NCI-H187 treated with DMSO at 0.1 percent for 48 hours (cell line): ENCODE measurements around the gene GFY.
"Not testable (repeated sequence)": the region's sequence is repeated elsewhere in the genome, so short reads cannot be mapped to it uniquely, and the experiment has no call there.

Source experiments
- DNase-seq: peaks from one replicate; lab custom pipeline; 2025; lab: John Stamatoyannopoulos, UW

Gene GFY

DNA sequence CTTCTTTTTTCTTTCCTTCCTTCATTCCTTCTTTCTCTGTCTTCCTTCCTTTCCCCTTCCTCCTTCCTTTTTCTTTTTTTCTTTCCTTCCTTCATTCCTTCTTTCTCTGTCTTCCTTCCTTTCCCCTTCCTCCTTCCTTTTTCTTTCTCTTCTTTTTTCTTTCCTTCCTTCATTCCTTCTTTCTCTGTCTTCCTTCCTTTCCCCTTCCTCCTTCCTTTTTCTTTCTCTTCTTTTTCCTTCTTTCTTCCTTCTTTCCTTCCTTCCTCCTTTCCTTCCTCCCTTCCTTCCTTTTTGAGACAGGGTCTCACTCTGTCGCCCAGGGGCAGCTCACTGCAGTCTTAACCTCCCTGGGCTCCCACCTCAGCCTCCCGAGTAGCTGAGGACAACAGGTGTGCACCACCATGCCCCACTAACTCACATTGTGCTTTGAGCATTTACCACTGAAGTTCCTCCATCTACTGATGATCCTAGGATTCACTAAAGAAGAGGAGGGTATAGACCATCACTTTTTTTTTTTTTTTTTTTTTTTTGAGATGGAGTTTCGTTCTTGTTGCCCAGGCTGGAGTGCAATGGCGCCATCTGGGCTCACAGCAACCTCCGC, 19.0 kb downstream of the GFY start:
- DNase-seq, result not testable (repeated sequence)

DNA sequence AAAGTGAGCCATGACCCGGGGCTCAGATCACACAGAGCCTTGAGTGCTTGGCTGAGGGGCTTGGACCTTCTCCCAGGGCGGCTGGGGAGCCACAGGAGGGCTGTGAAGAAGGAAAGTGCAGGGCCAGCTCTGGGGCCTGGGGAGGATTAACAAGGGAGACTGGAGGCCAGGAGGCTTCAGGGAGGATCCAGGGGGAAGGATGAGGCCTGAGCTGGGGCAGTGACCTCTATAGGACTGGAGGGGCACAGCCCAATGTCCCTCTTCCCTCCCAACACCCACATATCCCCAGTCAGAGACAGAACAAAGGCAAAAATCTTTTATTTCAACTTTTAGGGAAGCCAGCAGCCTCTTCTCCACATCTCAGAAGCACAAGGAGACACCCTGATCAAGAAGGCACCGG, 20.8 kb downstream of the GFY start:
- DNase-seq, result no peak

DNA sequence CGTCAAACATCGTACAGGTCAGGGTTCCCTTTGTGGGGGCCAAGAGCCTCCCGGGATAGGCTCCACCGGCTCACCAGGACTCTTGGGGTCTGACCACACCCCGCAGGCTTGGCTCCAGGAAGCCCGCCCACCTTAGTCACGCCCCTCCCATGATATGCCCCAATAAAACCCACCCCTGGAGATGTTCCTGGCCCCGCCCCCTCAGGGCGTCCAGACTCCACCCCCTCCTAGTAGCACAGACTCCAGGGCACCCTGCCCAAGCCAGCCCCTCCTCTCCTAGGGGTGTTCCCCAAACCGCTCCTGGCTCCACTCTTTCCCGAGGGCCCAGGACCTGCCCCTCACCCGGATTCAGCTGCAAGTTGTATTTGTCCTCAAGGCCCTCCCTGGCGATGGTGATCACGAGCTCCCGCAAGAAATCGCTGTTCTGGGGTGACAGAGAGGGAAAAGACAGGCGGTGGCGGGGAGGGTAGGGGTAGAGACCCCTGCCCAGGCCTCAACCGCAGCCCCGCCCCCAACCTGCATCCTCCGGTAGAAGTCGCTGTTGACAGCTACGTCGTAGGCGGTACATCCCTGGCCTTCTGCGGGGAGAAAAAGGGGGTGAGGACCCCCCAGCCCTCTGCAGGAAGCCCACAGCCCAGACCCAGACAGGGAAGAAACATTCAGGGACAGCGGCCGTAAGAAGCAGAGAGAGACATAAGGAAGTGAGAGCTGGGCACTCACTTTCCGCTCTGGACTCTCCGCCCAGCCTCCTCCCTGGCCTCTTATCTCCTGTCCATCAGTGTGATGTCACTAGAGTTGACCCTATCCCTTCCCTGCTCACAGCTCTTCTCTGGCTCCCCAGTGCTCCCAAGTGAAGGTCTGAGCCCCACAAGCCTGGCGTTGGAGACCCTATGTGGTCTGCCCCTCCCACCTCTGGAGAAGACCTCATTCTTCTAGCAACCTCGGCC, 22.6 kb downstream of the GFY start:
- no peak for DNase-seq

DNA sequence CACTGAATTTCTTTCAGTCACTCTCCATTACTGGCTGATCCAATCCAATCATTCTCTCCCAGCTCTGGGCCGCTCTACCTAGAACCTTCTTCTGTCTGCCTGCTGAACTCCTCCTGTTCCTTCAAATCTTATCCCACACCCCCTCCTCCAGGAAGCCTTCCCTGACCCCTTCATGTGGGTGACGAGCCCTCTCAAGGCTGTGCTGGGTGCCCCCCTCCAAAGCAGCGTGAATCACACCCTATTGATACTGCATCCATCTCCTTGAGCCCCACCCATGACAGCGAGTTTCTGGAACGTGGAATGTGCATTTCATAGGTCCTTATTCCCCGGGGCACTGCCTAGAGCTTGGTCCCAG, 23.2 kb downstream of the GFY start:
- DNase-seq, result no peak

DNA sequence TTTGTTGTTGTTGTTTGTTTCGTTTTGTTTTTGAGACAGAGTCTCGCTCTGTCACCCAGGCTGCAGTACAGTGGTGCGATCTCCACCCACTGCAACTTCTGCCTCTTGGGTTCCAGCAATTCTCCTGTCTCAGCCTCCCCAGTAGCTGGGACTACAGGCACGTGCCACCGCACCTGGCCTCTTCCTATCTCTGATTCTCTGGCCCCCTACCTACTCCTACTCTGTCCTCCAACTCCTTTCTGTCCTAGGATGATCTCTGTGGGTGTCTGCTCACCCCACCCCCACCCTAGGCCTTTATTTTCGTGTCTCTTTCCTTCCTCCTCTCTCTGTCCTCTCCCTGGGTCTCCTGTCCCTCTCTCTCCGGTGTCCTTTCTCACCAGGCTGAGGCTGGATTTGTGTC, 25.2 kb downstream of the GFY start:
- no peak for DNase-seq

DNA sequence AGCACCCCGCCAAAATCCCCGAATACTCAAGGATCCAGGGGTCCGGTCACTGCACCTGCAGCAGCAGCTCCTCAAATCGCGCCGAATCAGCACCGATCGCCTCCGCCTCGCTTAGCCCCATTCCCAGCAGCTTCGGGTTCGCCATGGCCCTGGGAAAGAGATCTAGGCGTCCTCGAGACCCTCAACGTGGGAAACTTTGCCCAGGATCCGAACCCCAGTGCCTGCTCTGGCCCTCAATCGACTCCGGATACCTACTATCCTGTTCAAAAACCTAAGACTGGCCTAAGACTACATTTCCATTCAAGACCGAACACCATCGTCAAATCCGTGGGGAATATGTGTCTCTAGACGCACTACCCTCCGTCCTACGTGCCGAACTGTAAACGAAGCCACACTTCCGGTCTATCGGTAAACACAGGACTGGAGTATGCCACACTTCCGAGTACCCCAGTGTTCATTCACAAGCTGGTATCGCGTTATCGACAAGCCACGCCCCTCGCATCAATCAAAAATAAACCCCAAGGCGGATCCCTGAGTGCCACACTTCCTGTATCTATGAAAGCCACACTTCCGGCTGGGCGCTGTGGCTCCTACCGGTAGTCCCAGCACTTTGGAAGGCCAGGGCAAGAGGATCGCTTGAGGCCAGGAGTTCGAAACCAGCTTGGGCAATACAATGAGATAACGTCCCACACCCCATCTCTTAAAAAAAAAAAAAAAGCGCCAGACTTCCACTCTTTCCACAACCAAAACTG, 26.4 kb downstream of the GFY start, which contains the start of gene PIH1D1:
TSS of gene PIH1D1 (minus strand) at position 385 of the 752 bp plus-strand sequence. CDS start at position 145, 240 bp downstream.
- peak; percentile 98 for DNase-seq

DNA sequence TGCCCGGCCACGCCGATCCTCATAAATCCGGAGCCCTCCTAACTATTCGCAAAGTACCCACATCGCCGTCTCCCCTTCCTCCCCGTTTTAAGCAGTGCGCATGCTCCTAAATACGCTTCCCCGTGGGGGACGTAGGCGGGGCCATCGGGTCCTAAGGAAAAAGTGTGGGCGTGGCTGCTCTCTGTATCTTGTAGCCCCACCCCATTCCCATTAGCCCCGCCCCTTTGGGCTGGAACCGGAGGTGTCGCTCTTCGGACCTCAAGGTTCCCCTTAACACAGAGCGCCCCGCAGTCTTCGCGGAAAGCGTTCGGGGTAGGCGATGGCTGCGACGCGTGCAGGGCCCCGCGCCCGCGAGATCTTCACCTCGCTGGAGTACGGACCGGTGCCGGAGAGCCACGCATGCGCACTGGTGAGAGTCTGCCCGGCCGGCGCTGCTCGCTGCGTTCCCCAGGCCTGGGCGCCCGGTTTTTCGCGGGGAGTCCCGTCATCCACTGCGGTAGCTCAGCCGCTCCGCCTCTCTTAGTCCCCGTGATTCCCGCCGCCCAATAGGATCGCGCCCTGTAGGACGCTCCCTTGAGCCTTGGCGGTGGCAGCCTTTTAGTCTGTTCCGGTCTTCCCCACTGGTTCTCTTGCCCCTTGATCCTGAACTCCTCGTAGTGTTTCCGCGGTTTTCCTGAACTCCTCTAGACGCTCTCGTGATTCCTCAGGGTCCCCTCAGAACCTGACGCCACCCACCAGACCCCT, 28.0 kb downstream of the GFY start, which contains the start of gene ALDH16A1:
TSS of gene ALDH16A1 (plus strand) at position 213 of the 744 bp plus-strand sequence. CDS start at position 320, 107 bp downstream.
- peak; percentile 94 for DNase-seq

DNA sequence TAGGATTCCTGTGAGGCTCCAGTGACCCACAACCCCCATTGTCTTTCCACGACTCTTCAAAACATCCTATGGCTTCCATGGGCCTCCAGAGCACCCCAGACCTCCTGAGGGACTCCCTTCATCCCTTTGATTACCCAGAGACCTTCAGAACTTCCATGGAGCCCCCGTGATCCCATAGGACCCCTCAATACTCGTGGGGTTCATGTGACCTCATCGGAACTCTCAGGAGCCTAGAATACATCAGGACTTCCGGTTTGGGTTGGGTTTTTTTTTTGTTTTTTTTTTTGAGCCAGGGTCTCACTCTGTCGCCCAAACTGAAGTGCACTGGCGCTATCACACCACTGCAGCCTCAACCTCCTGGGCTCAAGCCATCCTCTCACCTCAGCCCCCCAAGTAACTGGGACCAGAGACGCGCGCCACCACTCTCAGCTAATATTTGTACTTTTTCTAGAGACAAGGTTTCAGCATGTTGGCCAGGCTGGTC, 28.6 kb downstream of the GFY start:
- DNase-seq, result no peak

DNA sequence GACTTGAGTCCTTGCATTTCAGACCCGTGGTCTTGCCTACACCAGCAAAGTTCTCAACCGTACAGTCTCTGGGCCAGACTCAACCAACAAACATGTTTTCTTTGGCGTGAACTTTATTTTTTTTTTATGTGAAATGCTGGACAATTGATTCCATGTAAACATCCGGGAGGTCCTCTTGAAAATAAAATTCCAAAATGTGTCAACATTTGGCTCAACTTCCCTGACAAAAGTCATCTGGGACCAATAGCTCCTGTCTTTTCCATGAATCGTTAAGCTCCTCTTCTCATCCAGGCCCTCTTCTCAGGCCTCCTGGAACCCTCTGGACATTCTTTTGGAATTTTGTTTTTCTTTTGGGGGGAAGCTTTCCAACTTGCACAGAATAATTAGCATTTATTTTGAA, 30.6 kb downstream of the GFY start:
- no peak for DNase-seq

DNA sequence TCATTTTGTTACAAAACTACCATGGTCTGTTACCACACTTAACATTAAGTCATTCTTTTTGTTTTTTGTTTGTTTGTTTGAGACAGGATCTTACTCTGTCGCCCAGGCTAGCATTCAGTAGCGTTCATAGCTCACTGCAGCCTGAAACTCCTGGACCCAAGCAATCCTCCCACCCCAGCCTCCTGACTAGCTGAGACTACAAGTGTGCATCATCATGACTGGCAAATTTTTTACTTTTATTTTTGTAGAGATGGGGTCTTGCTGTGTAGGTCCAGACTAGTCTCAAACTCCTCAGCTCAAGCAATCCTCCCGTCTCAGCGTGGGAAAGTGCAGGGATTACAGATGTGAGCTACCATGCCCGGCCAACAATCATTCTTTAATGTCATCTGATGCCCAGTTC, 31.1 kb downstream of the GFY start:
- DNase-seq, result no peak

DNA sequence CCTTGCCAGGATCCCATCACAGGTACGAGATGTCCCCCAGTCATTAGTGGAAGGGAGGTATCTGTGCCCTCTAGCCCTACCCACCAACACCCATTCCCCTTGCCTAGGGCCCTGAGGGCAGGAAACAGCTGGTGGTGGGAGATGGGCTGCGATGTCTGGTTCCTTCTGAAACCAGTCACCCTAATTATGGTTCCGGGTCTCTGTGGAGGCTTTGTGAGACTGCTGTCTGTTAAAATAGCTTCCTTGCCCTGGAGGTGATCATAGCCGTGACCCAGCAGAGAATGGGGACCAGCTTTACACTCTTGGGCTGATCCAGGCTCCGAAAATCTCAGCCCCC, 33.3 kb downstream of the GFY start:
- DNase-seq, result no peak

DNA sequence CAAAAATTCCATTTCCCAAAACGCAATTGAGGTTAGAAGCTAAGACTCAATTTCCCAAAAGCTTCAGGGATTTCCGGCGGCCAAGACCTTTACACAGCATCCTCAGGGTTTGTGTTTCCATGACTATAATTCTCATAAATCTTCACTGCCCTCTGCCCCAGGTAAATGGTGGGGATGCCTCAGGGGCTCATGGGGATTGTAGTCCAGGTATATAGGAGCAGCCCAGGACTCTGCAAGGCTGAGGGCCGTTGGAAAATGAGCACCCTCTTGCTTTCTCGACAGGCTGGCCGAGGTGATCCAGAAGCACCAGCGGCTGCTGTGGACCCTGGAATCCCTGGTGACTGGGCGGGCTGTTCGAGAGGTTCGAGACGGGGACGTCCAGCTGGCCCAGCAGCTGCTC, 34.2 kb downstream of the GFY start:
- DNase-seq, result no peak

DNA sequence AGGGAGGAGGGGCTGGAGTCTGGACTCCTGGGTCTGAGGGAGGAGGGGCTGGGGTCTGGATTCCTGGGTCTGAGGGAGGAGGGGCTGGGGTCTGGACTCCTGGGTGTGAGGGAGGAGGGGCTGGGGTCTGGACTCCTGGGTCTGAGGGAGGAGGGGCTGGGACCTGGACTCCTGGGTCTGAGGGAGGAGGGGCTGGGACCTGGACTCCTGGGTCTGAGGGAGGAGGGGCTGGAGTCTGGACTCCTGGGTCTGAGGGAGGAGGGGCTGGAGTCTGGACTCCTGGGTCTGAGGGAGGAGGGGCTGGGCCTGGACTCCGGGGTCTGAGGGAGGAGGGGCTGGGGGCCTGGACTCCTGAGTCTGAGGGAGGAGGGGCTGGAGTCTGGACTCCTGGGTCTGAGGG, 35.9 kb downstream of the GFY start:
- not testable (repeated sequence) for DNase-seq

DNA sequence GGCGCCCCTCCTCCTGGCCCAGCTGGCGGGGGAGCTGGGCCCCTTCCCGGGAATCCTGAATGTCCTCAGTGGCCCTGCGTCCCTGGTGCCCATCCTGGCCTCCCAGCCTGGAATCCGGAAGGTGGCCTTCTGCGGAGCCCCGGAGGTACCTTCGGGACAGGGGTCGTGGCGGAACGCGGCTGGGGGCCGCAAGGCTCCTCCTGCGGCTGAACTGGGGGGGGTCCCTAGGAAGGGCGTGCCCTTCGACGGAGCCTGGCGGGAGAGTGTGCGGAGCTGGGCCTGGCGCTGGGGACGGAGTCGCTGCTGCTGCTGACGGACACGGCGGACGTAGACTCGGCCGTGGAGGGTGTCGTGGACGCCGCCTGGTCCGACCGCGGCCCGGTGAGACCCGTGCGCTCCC, 36.5 kb downstream of the GFY start:
- no peak for DNase-seq

DNA sequence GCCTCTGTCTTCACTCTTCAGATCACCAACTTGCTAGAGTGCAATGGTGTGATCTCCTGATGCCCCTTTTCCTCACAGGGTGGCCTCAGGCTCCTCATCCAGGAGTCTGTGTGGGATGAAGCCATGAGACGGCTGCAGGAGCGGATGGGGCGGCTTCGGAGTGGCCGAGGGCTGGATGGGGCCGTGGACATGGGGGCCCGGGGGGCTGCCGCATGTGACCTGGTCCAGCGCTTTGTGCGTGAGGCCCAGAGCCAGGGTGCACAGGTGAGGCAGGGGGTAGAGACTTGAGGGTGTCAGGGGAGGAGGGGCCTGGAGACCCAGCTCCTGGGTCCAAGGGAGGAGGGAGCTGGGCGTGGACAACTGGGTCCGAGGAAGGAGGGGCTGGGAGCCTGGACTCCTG, 37.3 kb downstream of the GFY start:
- no peak for DNase-seq

DNA sequence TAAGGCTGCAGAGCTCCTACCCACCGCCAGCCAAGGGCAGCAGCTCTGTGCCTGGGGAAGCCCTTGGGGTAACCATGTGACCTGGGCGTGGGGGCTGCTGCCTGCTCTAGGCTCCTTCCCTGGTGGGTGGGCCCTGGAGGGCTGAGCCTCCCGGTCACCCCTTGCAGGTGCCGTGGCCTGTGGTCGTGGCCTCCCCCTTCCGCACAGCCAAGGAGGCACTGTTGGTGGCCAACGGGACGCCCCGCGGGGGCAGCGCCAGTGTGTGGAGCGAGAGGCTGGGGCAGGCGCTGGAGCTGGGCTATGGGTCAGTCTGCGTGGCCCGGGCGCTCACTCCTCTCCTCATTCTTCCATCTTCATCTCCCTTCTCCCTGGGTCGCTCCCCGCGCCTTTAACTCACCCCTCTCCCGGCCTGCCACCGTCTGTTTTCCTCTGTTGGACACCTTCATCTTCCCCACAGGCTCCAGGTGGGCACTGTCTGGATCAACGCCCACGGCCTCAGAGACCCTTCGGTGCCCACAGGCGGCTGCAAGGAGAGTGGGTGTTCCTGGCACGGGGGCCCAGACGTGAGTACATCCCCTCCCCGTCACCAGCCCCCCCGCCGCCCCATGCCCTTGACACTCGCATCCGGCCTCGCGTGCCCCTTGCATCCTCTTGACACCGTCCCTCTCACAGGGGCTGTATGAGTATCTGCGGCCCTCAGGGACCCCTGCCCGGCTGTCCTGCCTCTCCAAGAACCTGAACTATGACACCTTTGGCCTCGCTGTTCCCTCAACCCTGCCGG, 39.0 kb downstream of the GFY start:
- no peak for DNase-seq

DNA sequence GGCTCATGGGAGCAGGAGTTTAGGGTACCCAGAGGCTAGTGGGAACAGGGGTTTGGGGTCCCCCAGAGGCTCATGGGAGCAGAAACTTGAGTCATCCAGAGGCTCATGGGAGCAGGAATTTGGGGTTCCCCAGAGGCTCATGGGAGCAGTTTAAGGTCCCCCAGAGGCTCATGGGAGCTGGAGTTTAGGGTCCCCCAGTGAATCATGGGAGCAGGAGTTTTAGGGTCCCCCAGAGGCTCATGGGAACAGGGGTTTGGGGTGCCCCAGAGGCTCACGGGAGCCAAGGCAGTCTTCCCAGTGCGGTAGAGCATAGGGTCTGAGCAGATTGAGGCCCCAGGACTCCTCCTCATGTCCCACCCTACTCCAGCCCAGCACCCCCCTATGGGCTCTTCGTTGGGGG, 40.2 kb downstream of the GFY start:
- DNase-seq, result no peak

DNA sequence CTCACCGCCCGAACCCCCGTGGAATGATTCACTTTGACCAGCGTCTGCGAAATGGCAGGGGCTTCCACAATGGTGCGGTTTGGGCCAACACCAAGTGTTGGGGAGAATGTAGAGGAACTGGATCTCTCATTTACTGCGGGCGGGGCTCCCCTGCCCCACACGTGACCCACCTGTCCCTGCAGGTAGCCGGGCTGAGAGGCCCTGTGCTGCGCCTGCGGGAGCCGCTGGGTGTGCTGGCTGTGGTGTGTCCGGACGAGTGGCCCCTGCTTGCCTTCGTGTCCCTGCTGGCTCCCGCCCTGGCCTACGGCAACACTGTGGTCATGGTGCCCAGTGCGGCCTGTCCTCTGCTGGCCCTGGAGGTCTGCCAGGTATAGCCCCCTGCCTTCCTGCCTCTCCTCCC, 43.0 kb downstream of the GFY start:
- no peak for DNase-seq

DNA sequence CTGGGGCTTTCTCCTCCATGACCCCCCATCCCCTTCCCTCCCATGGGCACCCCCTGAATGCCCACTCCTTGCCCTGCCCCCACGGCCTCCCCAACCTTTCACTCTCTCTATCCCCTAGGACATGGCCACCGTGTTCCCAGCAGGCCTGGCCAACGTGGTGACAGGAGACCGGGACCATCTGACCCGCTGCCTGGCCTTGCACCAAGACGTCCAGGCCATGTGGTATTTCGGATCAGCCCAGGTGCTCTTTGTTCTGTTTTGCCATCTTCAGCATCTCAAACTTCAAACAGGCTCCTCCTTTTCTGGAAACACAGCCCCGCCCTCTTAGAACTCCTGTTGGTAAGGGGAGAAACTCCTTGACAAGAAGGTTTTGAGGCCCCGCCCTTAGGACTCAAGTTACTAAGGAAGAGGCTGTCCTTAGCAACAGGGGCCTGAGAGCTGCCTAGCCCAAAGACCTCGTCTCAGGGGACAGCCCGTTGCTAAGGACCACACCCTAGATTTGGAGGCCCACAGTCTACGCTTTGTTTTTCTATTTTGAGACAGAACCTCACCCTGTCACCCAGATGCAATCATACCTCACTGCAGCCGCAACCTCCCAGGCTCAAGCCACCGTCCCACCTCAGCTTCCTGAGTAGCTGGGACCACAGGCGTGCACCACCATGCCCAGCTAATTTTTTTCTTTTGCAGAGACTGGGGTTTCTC, 43.7 kb downstream of the GFY start:
- DNase-seq, result peak; percentile 90

DNA sequence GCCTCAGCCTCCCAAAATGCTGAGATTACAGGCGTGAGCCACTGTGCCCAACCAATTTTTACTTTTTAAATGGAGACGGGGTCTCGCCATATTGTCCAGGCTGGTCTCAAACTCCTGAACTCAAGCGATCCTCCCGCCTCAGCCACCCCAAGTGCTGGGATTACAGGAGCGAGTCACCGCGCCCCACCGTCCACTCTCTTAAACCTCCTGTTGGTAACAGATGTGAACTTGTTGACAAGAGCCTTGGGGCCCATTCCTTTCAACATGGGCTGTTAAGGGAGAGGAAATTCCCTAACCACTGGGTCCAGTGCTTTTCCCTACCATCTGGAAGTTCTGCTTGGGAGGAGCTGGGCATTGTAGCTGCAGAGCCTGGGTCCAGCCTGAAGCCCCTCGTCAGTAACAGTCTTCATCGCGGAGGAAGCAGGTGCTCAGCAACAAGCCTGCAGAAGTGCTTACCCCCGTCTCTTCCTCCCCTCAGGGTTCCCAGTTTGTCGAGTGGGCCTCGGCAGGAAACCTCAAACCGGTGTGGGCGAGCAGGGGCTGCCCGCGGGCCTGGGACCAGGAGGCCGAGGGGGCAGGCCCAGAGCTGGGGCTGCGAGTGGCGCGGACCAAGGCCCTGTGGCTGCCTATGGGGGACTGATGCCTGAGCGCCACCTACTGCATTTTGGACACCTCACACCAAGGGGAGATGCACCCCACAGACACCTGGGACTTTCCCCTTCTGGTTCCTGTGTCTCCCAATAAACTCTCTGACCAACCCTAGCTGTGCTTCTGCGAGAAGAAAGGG, 44.8 kb downstream of the GFY start:
- no peak for DNase-seq
